C4-2B (cell line): ENCODE data around the gene GPR141.

Source experiments
- ZFX ChIP-seq: fragments of 450-650 bp; IDR thresholded peaks from 2 replicates; pipeline ENCODE4 v1.6.1; 2017
- TF ChIP-seq, protein P1 (sequence below): fragments of 450-650 bp; conservative IDR thresholded peaks from 2 replicates; pipeline ENCODE4 v1.5.1; 2017; ENCODE audit warnings: mild to moderate bottlenecking

DNA sequence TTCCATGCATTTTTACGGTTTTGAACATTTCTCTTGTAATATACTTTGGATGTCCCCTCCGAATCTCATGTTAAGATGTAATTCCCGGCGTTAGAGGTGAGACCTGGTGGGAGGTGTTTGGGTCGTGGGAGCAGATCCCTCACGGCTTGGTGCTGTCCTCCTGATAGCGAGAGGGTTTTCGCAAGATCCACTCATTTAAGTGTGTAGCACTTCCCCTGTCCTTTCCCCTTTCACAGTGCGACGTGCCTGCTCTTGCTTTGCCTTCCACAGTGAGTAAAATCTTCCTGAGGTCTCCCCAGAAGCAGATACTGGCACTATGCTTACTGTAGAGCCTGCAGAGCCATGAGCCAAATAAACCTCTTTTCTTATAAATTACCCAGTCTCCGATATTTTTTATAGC is 6.6 kb downstream of the GPR141 start:
- TF ChIP-seq, protein P1, sequence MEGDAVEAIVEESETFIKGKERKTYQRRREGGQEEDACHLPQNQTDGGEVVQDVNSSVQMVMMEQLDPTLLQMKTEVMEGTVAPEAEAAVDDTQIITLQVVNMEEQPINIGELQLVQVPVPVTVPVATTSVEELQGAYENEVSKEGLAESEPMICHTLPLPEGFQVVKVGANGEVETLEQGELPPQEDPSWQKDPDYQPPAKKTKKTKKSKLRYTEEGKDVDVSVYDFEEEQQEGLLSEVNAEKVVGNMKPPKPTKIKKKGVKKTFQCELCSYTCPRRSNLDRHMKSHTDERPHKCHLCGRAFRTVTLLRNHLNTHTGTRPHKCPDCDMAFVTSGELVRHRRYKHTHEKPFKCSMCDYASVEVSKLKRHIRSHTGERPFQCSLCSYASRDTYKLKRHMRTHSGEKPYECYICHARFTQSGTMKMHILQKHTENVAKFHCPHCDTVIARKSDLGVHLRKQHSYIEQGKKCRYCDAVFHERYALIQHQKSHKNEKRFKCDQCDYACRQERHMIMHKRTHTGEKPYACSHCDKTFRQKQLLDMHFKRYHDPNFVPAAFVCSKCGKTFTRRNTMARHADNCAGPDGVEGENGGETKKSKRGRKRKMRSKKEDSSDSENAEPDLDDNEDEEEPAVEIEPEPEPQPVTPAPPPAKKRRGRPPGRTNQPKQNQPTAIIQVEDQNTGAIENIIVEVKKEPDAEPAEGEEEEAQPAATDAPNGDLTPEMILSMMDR = no peak
- no peak for TF ChIP-seq ZFX
